A549 (cell line): ENCODE measurements around the gene LAMA3. TPM values are rescaled to one million over a fixed set of nuclear protein-coding genes. Genes with fewer than 3 reads are reported as not detected.

Source experiments
- ATAC-seq, 2 experiments: fragments of 200-7000 bp in 1 of 2; fragments of >200 bp in 1 of 2; cut with Nextera tagmentation in 1 of 2; cut with Tn5 transposase in 1 of 2; 3 replicates each; pipeline versions ENCODE4 v1.8.0 to v1.9.1; 2018 to 2020; ENCODE audit warnings: mild to moderate bottlenecking in 1 of 2, moderate library complexity in 1 of 2
- CTCF ChIA-PET: fragments of 300-600 bp; sonication (Branson Sonifier 250); formaldehyde crosslinking; extraction: SDS; loops from one replicate; lab custom pipeline; 2021; ENCODE audit warnings: antibody characterized with exemption, inconsistent platforms; lab: Yijun Ruan, JAX
- POLR2A ChIA-PET: fragments of 350-600 bp; formaldehyde crosslinking; extraction: SDS; loops from one replicate; lab custom pipeline; 2021; ENCODE audit warnings: antibody characterized with exemption, inconsistent platforms; lab: Yijun Ruan, JAX
- DNase-seq, 2 experiments: peaks; one replicate each; pipeline versions ENCODE4 v3.0.0 to v3.0.0-alpha.2; 2011 to 2016; ENCODE audit warnings: low read depth in 1 of 2, low spot score in 1 of 2
- FAIRE-seq: peaks from 2 replicates; lab custom pipeline; 2011; peaks lifted over from hg19 to GRCh38; lab: Jason Lieb, UNC
- H3K27ac ChIP-seq, 2 experiments: fragments of >200 bp; sonication (Bioruptor Twin); formaldehyde crosslinking; 3 replicates each; pipeline ENCODE4 v1.5.1; 2016 to 2017
- H3K4me1 ChIP-seq: fragments of >200 bp; sonication (Bioruptor Twin); formaldehyde crosslinking; 3 replicates; pipeline ENCODE4 v1.6.1; 2016
- H3K4me2 ChIP-seq: fragments of >200 bp; sonication (Bioruptor Twin); formaldehyde crosslinking; 3 replicates; pipeline ENCODE4 v1.6.1; 2016
- H3K4me3 ChIP-seq: fragments of >200 bp; sonication (Bioruptor Twin); formaldehyde crosslinking; 3 replicates; pipeline ENCODE4 v1.5.1; 2016
- H3K9me3 ChIP-seq: fragments of >200 bp; sonication (Bioruptor Twin); formaldehyde crosslinking; 3 replicates; pipeline ENCODE4 v1.6.1; 2016
- BHLHE40 ChIP-seq: IDR thresholded peaks from 2 replicates; pipeline ENCODE4 v1.6.1; 2012; ENCODE audit warnings: low read depth, low read length, inconsistent platforms
- CEBPB ChIP-seq, 2 experiments: fragments of >200 bp in 1 of 2; sonication (Bioruptor Twin) in 1 of 2; formaldehyde crosslinking in 1 of 2; IDR thresholded peaks; 2 replicates each; pipeline ENCODE4 v1.6.1; 2012 to 2016
- CHD2 ChIP-seq: fragments of 150-350 bp; IDR thresholded peaks from 2 replicates; pipeline ENCODE4 v1.6.1; 2014; ENCODE audit warnings: low read length; ENCODE audit not compliant: partially characterized antibody
- EHMT2 ChIP-seq: fragments of 200-600 bp; sonication (generic); IDR thresholded peaks from 2 replicates; pipeline ENCODE4 v1.6.1; 2016; ENCODE audit warnings: antibody characterized with exemption, low read depth, mild to moderate bottlenecking, moderate library complexity
- FOSL2 ChIP-seq, 2 experiments: fragments of 450-650 bp in 1 of 2; fragments of >200 bp in 1 of 2; sonication (Bioruptor Twin) in 1 of 2; formaldehyde crosslinking; IDR thresholded peaks; 2 replicates each; pipeline versions ENCODE4 v1.5.0 to v1.6.1; 2016 to 2020; ENCODE audit warnings: mild to moderate bottlenecking in 1 of 2, moderate library complexity in 1 of 2
- FOXS1 ChIP-seq: fragments of 250-450 bp; sonication (Bioruptor Pico); IDR thresholded peaks from 2 replicates; pipeline ENCODE4 v1.5.0; 2020; ENCODE audit warnings: mild to moderate bottlenecking, moderate library complexity
- HOXA7 ChIP-seq: fragments of 250-450 bp; sonication (Bioruptor Pico); IDR thresholded peaks from 2 replicates; pipeline ENCODE4 v1.5.0; 2020; ENCODE audit warnings: mild to moderate bottlenecking, moderate library complexity
- HOXB13 ChIP-seq: fragments of 250-450 bp; sonication (Bioruptor Pico); IDR thresholded peaks from 2 replicates; pipeline ENCODE4 v1.5.0; 2020; ENCODE audit warnings: low read depth, mild to moderate bottlenecking, moderate library complexity
- HOXB5 ChIP-seq: fragments of 250-450 bp; sonication (Bioruptor Pico); IDR thresholded peaks from 2 replicates; pipeline ENCODE4 v1.5.0; 2020; ENCODE audit warnings: mild to moderate bottlenecking, moderate library complexity
- KDM5A ChIP-seq: fragments of 200-600 bp; sonication (generic); IDR thresholded peaks from 2 replicates; pipeline ENCODE4 v1.6.1; 2016; ENCODE audit warnings: antibody characterized with exemption, mild to moderate bottlenecking
- MAFK ChIP-seq: fragments of 450-650 bp; IDR thresholded peaks from 2 replicates; pipeline ENCODE4 v1.6.1; 2014; ENCODE audit not compliant: partially characterized antibody
- RCOR1 ChIP-seq: fragments of 150-350 bp; IDR thresholded peaks from 2 replicates; pipeline ENCODE4 v1.6.1; 2014; ENCODE audit warnings: antibody characterized with exemption, low read length, low read depth
- RFX5 ChIP-seq: fragments of 450-650 bp; IDR thresholded peaks from 2 replicates; pipeline ENCODE4 v1.7.1; 2014; ENCODE audit warnings: antibody characterized with exemption, mild to moderate bottlenecking, moderate library complexity
- SREBF2 ChIP-seq: fragments of 450-650 bp; IDR thresholded peaks from 2 replicates; pipeline ENCODE4 v1.6.1; 2014; ENCODE audit warnings: mild to moderate bottlenecking, moderate library complexity
- ZC3H11A ChIP-seq: fragments of 450-650 bp; IDR thresholded peaks from 2 replicates; pipeline ENCODE4 v1.6.1; 2014; ENCODE audit warnings: antibody characterized with exemption, mild to moderate bottlenecking
- ZNF302 ChIP-seq: fragments of 250-450 bp; sonication (Bioruptor Pico); IDR thresholded peaks from 2 replicates; pipeline ENCODE4 v1.9.0; 2021; ENCODE audit warnings: inconsistent platforms, mild to moderate bottlenecking, moderate library complexity
- ZSCAN20 ChIP-seq: fragments of 250-450 bp; sonication (Bioruptor Pico); IDR thresholded peaks from 2 replicates; pipeline ENCODE4 v1.8.0; 2022; ENCODE audit warnings: mild to moderate bottlenecking, moderate library complexity
- WGBS: methylation state at CpG from one replicate; pipeline ENCODE4 v1.1.6; 2017; ENCODE audit errors: missing lambda C conversion rate; 5-methylcytosine and 5-hydroxymethylcytosine counted together
- polyA plus RNA-seq, 4 experiments: library from polyadenylated mRNA; depleted of rRNA in 3 of 4; stranded (reverse); fragments of >200 nt; fragmentation: RNase III in 1 of 4; extraction: RNeasy Plus Mini Kit Qiagen cat#74134 plus additional on column Dnase treatment in 1 of 4; gene quantifications; 2 replicates in 3 of 4; 3 replicates in 1 of 4; pipeline ENCODE4 v1.2.3, GENCODE V29; 2011 to 2017
- TF ChIP-seq, protein P1 (sequence below): fragments of >200 bp; sonication (Bioruptor Twin); formaldehyde crosslinking; IDR thresholded peaks from 3 replicates; pipeline ENCODE4 v1.6.1; 2016
- TF ChIP-seq, protein P2 (sequence below): fragments of 250-450 bp; sonication (Bioruptor Pico); IDR thresholded peaks from 2 replicates; pipeline ENCODE4 v1.5.0; 2021; ENCODE audit warnings: mild to moderate bottlenecking, moderate library complexity, borderline replicate concordance
- TF ChIP-seq, protein P3 (sequence below): fragments of 450-650 bp; IDR thresholded peaks from 2 replicates; pipeline ENCODE4 v1.6.1; 2014; ENCODE audit warnings: antibody characterized with exemption
- TF ChIP-seq, protein P4 (sequence below): fragments of >200 bp; sonication (Bioruptor Twin); formaldehyde crosslinking; IDR thresholded peaks from 3 replicates; pipeline ENCODE4 v1.5.1; 2016
- TF ChIP-seq, protein P5 (sequence below): IDR thresholded peaks from 2 replicates; pipeline ENCODE4 v1.6.1; 2012
- TF ChIP-seq, protein P6 (sequence below): fragments of >200 bp; sonication (Bioruptor Twin); formaldehyde crosslinking; IDR thresholded peaks from 2 replicates; pipeline ENCODE4 v1.6.1; 2016
- TF ChIP-seq, protein P7 (sequence below): fragments of 200-600 bp; sonication (generic); IDR thresholded peaks from 2 replicates; pipeline ENCODE4 v1.6.1; 2016; ENCODE audit warnings: antibody characterized with exemption, mild to moderate bottlenecking, moderate library complexity

Gene LAMA3
- polyA plus RNA-seq, 2 of the 4 experiments (the other 2 are of a cell fraction): 18.2 to 31.0 TPM

DNA sequence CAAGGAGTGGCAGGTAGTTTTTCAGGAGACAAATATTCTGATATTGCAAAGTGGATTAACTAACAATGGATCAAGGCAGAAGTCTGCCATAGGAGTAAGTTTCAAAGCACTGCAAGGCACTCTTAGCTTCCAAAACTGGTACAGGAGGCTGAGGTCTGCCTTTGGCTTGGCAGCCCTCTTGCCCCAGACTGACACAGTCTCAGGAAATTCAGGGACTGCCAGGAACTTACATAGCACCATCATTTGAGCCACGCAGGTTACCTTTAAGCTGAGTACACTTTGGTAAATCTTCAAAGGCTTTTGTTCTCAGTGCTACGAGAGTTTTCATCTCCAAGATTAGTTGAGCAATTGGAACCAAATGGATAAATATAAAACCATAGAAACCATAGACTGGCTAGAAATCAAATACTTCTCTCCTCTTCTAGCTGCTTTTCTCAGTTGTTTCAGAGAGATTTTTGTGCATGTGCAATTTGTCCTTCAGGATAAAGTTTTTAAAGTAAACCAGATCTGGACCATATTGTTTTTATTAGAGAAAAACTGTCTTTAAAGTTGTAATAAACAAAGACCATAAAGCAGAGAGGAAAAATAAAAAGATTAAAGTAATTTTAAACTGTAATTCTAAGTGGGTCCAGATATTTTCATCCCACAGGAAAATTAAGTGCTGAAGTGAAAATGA lies 45.3 kb upstream of the LAMA3 start:
- Histone ChIP-seq H3K4me1 (no peaks in the 10 kb centered on the region; the same call in 2 of the 3 replicates), H3K27ac (no peak overlapping the region), H3K4me2 (no peak overlapping the region), H3K9me3 (no peaks in the 10 kb centered on the region), H3K4me3 (no peak overlapping the region)
- CTCF ChIA-PET: interaction anchor here (1.3 to 1.7 kb wide), 2 partner anchors 18 to 22 kb away, joined by 3 to 4 read pairs; no protein-coding TSS in a partner anchor
- no peak for ATAC-seq
- no peak for TF ChIP-seq FOXS1 (CRISPR knock-in tag)
- TF ChIP-seq HOXA7: no peak
- TF ChIP-seq FOSL2 (IDR thresholded peaks at IDR 0.05): no peak
- TF ChIP-seq FOSL2 (CRISPR knock-in tag; IDR thresholded peaks at IDR 0.05): no peak
- TF ChIP-seq RCOR1: no peak
- no peak for TF ChIP-seq HOXB5 (CRISPR knock-in tag)
- no peak for TF ChIP-seq ZNF302 (CRISPR knock-in tag)
- no peak for TF ChIP-seq MAFK
- TF ChIP-seq, protein P1, sequence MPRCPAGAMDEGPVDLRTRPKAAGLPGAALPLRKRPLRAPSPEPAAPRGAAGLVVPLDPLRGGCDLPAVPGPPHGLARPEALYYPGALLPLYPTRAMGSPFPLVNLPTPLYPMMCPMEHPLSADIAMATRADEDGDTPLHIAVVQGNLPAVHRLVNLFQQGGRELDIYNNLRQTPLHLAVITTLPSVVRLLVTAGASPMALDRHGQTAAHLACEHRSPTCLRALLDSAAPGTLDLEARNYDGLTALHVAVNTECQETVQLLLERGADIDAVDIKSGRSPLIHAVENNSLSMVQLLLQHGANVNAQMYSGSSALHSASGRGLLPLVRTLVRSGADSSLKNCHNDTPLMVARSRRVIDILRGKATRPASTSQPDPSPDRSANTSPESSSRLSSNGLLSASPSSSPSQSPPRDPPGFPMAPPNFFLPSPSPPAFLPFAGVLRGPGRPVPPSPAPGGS: no peak
- TF ChIP-seq, protein P2, sequence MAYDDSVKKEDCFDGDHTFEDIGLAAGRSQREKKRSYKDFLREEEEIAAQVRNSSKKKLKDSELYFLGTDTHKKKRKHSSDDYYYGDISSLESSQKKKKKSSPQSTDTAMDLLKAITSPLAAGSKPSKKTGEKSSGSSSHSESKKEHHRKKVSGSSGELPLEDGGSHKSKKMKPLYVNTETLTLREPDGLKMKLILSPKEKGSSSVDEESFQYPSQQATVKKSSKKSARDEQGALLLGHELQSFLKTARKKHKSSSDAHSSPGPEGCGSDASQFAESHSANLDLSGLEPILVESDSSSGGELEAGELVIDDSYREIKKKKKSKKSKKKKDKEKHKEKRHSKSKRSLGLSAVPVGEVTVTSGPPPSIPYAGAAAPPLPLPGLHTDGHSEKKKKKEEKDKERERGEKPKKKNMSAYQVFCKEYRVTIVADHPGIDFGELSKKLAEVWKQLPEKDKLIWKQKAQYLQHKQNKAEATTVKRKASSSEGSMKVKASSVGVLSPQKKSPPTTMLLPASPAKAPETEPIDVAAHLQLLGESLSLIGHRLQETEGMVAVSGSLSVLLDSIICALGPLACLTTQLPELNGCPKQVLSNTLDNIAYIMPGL (CRISPR knock-in tag): no peak
- TF ChIP-seq HOXB13 (CRISPR knock-in tag): no peak
- TF ChIP-seq, protein P3, sequence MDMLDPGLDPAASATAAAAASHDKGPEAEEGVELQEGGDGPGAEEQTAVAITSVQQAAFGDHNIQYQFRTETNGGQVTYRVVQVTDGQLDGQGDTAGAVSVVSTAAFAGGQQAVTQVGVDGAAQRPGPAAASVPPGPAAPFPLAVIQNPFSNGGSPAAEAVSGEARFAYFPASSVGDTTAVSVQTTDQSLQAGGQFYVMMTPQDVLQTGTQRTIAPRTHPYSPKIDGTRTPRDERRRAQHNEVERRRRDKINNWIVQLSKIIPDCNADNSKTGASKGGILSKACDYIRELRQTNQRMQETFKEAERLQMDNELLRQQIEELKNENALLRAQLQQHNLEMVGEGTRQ: no peak
- TF ChIP-seq, protein P4, sequence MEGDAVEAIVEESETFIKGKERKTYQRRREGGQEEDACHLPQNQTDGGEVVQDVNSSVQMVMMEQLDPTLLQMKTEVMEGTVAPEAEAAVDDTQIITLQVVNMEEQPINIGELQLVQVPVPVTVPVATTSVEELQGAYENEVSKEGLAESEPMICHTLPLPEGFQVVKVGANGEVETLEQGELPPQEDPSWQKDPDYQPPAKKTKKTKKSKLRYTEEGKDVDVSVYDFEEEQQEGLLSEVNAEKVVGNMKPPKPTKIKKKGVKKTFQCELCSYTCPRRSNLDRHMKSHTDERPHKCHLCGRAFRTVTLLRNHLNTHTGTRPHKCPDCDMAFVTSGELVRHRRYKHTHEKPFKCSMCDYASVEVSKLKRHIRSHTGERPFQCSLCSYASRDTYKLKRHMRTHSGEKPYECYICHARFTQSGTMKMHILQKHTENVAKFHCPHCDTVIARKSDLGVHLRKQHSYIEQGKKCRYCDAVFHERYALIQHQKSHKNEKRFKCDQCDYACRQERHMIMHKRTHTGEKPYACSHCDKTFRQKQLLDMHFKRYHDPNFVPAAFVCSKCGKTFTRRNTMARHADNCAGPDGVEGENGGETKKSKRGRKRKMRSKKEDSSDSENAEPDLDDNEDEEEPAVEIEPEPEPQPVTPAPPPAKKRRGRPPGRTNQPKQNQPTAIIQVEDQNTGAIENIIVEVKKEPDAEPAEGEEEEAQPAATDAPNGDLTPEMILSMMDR: no peak
- TF ChIP-seq BHLHE40: no peak
- TF ChIP-seq CEBPB (IDR thresholded peaks at IDR 0.05): no peak
- no peak for TF ChIP-seq RFX5
- no peak for TF ChIP-seq CHD2
- TF ChIP-seq ZSCAN20: no peak
- POLR2A ChIA-PET: no interaction called here
- FAIRE-seq: no peak
- 93% methylated on average over 2 of the region's 2 CpGs for WGBS
- DNase-seq: no peak

DNA sequence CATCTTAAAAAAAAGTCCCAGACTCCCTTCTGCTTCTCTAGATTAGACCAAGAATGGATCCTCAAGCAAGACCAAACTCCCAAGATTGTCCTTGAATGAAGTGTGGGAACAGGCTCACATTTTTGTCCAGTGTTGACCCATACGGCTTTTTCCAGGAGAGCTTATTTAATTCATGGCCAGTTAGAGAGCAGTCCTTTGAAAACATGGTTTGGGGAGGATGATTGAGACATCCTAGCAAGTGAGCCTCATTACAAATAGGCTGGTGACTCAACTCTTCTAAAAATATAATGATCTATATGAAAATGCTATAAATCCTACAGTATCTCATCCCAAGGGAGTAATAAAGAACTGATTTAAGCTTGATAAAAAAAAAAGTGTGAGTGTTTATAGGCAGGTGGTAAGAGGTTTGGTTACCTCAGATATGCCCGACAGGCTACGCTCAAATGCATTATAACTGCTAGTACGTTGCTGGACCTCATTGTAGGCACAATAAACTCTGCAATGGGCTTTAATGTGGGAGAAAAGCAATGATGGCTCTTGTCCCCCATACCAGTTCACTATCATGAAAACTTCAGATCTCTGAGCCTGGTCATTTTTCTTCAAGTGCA lies 43.6 kb upstream of the LAMA3 start:
- Histone ChIP-seq H3K4me2 (no peak overlapping the region), H3K27ac (no peak overlapping the region), H3K9me3 (no peaks in the 10 kb centered on the region), H3K4me3 (no peak overlapping the region), H3K4me1 (peaks cover 17% of the 10 kb centered on the region)
- ATAC-seq (no peak), DNase-seq (no peak), FAIRE-seq (no peak)
- POLR2A ChIA-PET: no interaction called here
- CTCF ChIA-PET: no interaction called here
- WGBS: 94% methylated on average over 4 of the region's 4 CpGs
- TF ChIP-seq, protein P5, sequence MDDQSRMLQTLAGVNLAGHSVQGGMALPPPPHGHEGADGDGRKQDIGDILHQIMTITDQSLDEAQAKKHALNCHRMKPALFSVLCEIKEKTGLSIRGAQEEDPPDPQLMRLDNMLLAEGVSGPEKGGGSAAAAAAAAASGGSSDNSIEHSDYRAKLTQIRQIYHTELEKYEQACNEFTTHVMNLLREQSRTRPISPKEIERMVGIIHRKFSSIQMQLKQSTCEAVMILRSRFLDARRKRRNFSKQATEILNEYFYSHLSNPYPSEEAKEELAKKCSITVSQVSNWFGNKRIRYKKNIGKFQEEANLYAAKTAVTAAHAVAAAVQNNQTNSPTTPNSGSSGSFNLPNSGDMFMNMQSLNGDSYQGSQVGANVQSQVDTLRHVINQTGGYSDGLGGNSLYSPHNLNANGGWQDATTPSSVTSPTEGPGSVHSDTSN: no peak
- no peak for TF ChIP-seq EHMT2
- TF ChIP-seq KDM5A: no peak
- TF ChIP-seq HOXA7: no peak
- TF ChIP-seq, protein P6, sequence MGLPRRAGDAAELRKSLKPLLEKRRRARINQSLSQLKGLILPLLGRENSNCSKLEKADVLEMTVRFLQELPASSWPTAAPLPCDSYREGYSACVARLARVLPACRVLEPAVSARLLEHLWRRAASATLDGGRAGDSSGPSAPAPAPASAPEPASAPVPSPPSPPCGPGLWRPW: no peak
- no peak for TF ChIP-seq SREBF2
- TF ChIP-seq FOXS1 (CRISPR knock-in tag): no peak
- no peak for TF ChIP-seq ZC3H11A
- TF ChIP-seq, protein P7, sequence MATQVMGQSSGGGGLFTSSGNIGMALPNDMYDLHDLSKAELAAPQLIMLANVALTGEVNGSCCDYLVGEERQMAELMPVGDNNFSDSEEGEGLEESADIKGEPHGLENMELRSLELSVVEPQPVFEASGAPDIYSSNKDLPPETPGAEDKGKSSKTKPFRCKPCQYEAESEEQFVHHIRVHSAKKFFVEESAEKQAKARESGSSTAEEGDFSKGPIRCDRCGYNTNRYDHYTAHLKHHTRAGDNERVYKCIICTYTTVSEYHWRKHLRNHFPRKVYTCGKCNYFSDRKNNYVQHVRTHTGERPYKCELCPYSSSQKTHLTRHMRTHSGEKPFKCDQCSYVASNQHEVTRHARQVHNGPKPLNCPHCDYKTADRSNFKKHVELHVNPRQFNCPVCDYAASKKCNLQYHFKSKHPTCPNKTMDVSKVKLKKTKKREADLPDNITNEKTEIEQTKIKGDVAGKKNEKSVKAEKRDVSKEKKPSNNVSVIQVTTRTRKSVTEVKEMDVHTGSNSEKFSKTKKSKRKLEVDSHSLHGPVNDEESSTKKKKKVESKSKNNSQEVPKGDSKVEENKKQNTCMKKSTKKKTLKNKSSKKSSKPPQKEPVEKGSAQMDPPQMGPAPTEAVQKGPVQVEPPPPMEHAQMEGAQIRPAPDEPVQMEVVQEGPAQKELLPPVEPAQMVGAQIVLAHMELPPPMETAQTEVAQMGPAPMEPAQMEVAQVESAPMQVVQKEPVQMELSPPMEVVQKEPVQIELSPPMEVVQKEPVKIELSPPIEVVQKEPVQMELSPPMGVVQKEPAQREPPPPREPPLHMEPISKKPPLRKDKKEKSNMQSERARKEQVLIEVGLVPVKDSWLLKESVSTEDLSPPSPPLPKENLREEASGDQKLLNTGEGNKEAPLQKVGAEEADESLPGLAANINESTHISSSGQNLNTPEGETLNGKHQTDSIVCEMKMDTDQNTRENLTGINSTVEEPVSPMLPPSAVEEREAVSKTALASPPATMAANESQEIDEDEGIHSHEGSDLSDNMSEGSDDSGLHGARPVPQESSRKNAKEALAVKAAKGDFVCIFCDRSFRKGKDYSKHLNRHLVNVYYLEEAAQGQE: no peak
